GM12878 (cell line): ENCODE results near the gene DOCK9. TPM values are rescaled to one million over a fixed set of nuclear protein-coding genes. Genes with fewer than 3 reads are reported as not detected.

Experiments
- ATAC-seq: fragments of 200-7000 bp; cut with Tn5 transposase; 3 replicates; pipeline ENCODE4 v1.9.1; 2020; ENCODE audit warnings: mild to moderate bottlenecking, moderate library complexity
- BruUV-seq: library from RNA; stranded (reverse); fragments of 400-500 nt; replicated peaks from 2 replicates; lab custom pipeline; 2021; lab: Mats Ljungman, UMichigan
- CTCF ChIA-PET: fragments of 300-600 bp; sonication (Branson Sonifier 250); formaldehyde crosslinking; extraction: SDS; loops from one replicate; lab custom pipeline; 2021; ENCODE audit warnings: inconsistent platforms; lab: Yijun Ruan, JAX
- POLR2A ChIA-PET: fragments of 350-600 bp; formaldehyde crosslinking; extraction: SDS; loops from one replicate; lab custom pipeline; 2021; ENCODE audit warnings: inconsistent platforms; lab: Charles Lee
- RAD21 ChIA-PET: fragments of 300-600 bp; sonication (Branson Sonifier 250); formaldehyde crosslinking; loops from one replicate; lab custom pipeline; 2023; ENCODE audit warnings: antibody characterized with exemption; ENCODE audit not compliant: unreplicated experiment; lab: Charles Lee
- SMC1A ChIA-PET: fragments of 300-600 bp; sonication (Branson Sonifier 250); formaldehyde crosslinking; loops from one replicate; lab custom pipeline; 2023; ENCODE audit not compliant: unreplicated experiment, uncharacterized antibody; lab: Charles Lee
- DNase-seq: peaks from one replicate; pipeline ENCODE4 v3.0.0-alpha.2; 2011; ENCODE audit warnings: low read depth, low spot score
- FAIRE-seq: peaks from 3 replicates; lab custom pipeline; 2011; peaks lifted over from hg19 to GRCh38; lab: Jason Lieb, UNC
- H2AFZ ChIP-seq: 2 replicates; pipeline ENCODE4 v1.6.0; 2011; ENCODE audit warnings: low read depth, low read length, control low read depth; ENCODE audit not compliant: control insufficient read depth
- H3K27ac ChIP-seq: 2 replicates; pipeline ENCODE4 v1.5.1; 2011; ENCODE audit warnings: control low read depth; ENCODE audit not compliant: control insufficient read depth, insufficient read depth
- H3K27me3 ChIP-seq, 2 experiments: replicated peaks in 1 of 2; 2 replicates each; pipeline versions ENCODE4 v1.6.0 to v1.6.1; 2011; ENCODE audit warnings: low read length in 1 of 2; ENCODE audit not compliant: control insufficient read depth in 2 of 2, insufficient read depth in 2 of 2
- H3K36me3 ChIP-seq, 2 experiments: 2 replicates each; pipeline ENCODE4 v1.5.1; 2011; ENCODE audit warnings: low read length in 1 of 2; ENCODE audit not compliant: control insufficient read depth in 2 of 2, insufficient read depth in 2 of 2
- H3K4me1 ChIP-seq: 2 replicates; pipeline ENCODE4 v1.6.1; 2011; ENCODE audit warnings: mild to moderate bottlenecking, low read length, moderate library complexity, mixed read lengths; ENCODE audit not compliant: control insufficient read depth, insufficient read depth
- H3K4me2 ChIP-seq: 2 replicates; pipeline ENCODE4 v1.6.0; 2011; ENCODE audit warnings: control low read depth; ENCODE audit not compliant: control insufficient read depth, insufficient read depth
- H3K4me3 ChIP-seq: fragments of 200-600 bp; sonication (generic); 2 replicates; pipeline ENCODE4 v1.5.1; 2016
- H3K79me2 ChIP-seq: 2 replicates; pipeline ENCODE4 v1.6.0; 2011; ENCODE audit warnings: low read length; ENCODE audit not compliant: control insufficient read depth, insufficient read depth
- H3K9ac ChIP-seq: 2 replicates; pipeline ENCODE4 v1.8.0; 2011; ENCODE audit warnings: low read length, control low read depth, mixed read lengths; ENCODE audit not compliant: control insufficient read depth, insufficient read depth
- H3K9me3 ChIP-seq: replicated peaks from 3 replicates; pipeline ENCODE4 v1.5.1; 2011; ENCODE audit warnings: mild to moderate bottlenecking, low read length; ENCODE audit not compliant: control insufficient read depth, insufficient read depth
- H4K20me1 ChIP-seq: 2 replicates; pipeline ENCODE4 v1.6.0; 2011; ENCODE audit not compliant: control insufficient read depth, insufficient read depth
- ATF3 ChIP-seq: IDR thresholded peaks from 2 replicates; pipeline ENCODE4 v1.6.1; 2011; ENCODE audit warnings: low read depth, mild to moderate bottlenecking, low read length, moderate library complexity, borderline replicate concordance; ENCODE audit errors: extremely low read depth
- BCL3 ChIP-seq: IDR thresholded peaks from 2 replicates; pipeline ENCODE4 v1.6.1; 2011; ENCODE audit warnings: borderline replicate concordance, low read depth, mild to moderate bottlenecking, moderate library complexity, low read length; ENCODE audit not compliant: insufficient read depth, poor library complexity, severe bottlenecking
- CBX3 ChIP-seq: fragments of 200-600 bp; sonication (generic); IDR thresholded peaks from 2 replicates; pipeline ENCODE4 v1.6.1; 2016; ENCODE audit warnings: low read depth, borderline replicate concordance
- CEBPZ ChIP-seq: fragments of 150-350 bp; IDR thresholded peaks from 2 replicates; pipeline ENCODE4 v1.6.1; 2016; ENCODE audit warnings: low read depth, low read length
- CHD2 ChIP-seq: IDR thresholded peaks from 2 replicates; pipeline ENCODE4 v1.6.1; 2011; ENCODE audit warnings: low read depth, low read length, improper control_type of control experiment, borderline replicate concordance
- ELK1 ChIP-seq: IDR thresholded peaks from 2 replicates; pipeline ENCODE4 v1.6.1; 2012; ENCODE audit warnings: low read depth, low read length, improper control_type of control experiment
- FOXM1 ChIP-seq: IDR thresholded peaks from 2 replicates; pipeline ENCODE4 v1.6.1; 2012; ENCODE audit warnings: low read depth, mild to moderate bottlenecking, inconsistent platforms, low read length, moderate library complexity
- GATAD2B ChIP-seq: fragments of 450-650 bp; conservative IDR thresholded peaks from 2 replicates; pipeline ENCODE4 v1.6.1; 2017; ENCODE audit warnings: low read depth, mild to moderate bottlenecking, moderate library complexity
- MLLT1 ChIP-seq: fragments of 450-650 bp; IDR thresholded peaks from 2 replicates; pipeline ENCODE4 v1.6.1; 2016; ENCODE audit warnings: mild to moderate bottlenecking
- MTA2 ChIP-seq: fragments of 450-650 bp; IDR thresholded peaks from 2 replicates; pipeline ENCODE4 v1.6.1; 2016; ENCODE audit warnings: low read depth, mild to moderate bottlenecking, moderate library complexity
- NFYB ChIP-seq: IDR thresholded peaks from 2 replicates; pipeline ENCODE4 v1.6.1; 2011; ENCODE audit warnings: low read depth, mild to moderate bottlenecking, low read length, improper control_type of control experiment, moderate library complexity; ENCODE audit not compliant: insufficient read depth
- NR2C1 ChIP-seq: fragments of 450-650 bp; IDR thresholded peaks from 2 replicates; pipeline ENCODE4 v1.6.1; 2017; ENCODE audit warnings: antibody characterized with exemption, mild to moderate bottlenecking, moderate library complexity
- POLR2A ChIP-seq: IDR thresholded peaks from 2 replicates; pipeline ENCODE4 v1.6.1; 2011; ENCODE audit warnings: low read depth, mild to moderate bottlenecking, low read length
- RELA ChIP-seq: fragments of 450-650 bp; IDR thresholded peaks from 2 replicates; pipeline ENCODE4 v1.8.0; 2014; ENCODE audit warnings: borderline replicate concordance; ENCODE audit not compliant: partially characterized antibody
- SIX5 ChIP-seq: IDR thresholded peaks from 2 replicates; pipeline ENCODE4 v1.6.1; 2011; ENCODE audit warnings: mild to moderate bottlenecking, low read depth, low read length, moderate library complexity; ENCODE audit not compliant: severe bottlenecking
- SPI1 ChIP-seq: IDR thresholded peaks from 2 replicates; pipeline ENCODE4 v1.6.1; 2011; ENCODE audit warnings: low read depth, mild to moderate bottlenecking, low read length, moderate library complexity, borderline replicate concordance; ENCODE audit not compliant: insufficient read depth
- STAT1 ChIP-seq: fragments of 450-650 bp; conservative IDR thresholded peaks from 2 replicates; pipeline ENCODE4 v1.6.1; 2014; ENCODE audit warnings: antibody characterized with exemption, mild to moderate bottlenecking
- TCF12 ChIP-seq: IDR thresholded peaks from 2 replicates; pipeline ENCODE4 v1.6.1; 2011; ENCODE audit warnings: low read depth, mild to moderate bottlenecking, low read length
- WGBS: methylation state at CpG from one replicate; pipeline ENCODE4 v1.1.6; 2016; ENCODE audit warnings: low lambda C conversion rate; ENCODE audit not compliant: insufficient replicate concordance, insufficient coverage; ENCODE audit errors: missing lambda C conversion rate; 5-methylcytosine and 5-hydroxymethylcytosine counted together
- in situ Hi-C: fragments of 300-500 bp; cut with MboI; formaldehyde crosslinking; loops from 9 replicates; pipeline ENCODE4 v1.14.3; 2018; ENCODE audit warnings: mixed read lengths
- intact Hi-C: fragments of 100-400 bp; cut with micrococcal nuclease; formaldehyde crosslinking; loops from one replicate; pipeline ENCODE4 v1.14.2; 2022; ENCODE audit not compliant: unreplicated experiment
- polyA plus RNA-seq, 11 experiments: library from polyadenylated mRNA; depleted of rRNA in 4 of 11; unstranded in 6 of 11; stranded (reverse) in 5 of 11; fragments of >200 nt; fragmentation: Nextera tagmentation in 4 of 11; fragmentation: Illumina TruSeq in 1 of 11; extraction: Ambion mirVana in 4 of 11; extraction: Trizol in 1 of 11; gene quantifications; 1 replicate in 1 of 11; 2 replicates in 10 of 11; pipeline versions ENCODE4 v1.2.1 to v1.2.3, GENCODE V29; 2011 to 2016; ENCODE audit warnings: inconsistent platforms in 2 of 11, missing spikeins in 2 of 11, low read depth in 1 of 11
- total RNA-seq, 4 experiments: library from RNA; depleted of rRNA in 3 of 4; stranded (reverse); fragments of >200 nt in 3 of 4; fragmentation: Illumina TruSeq in 1 of 4; extraction: Trizol in 1 of 4; gene quantifications; 2 replicates each; pipeline versions ENCODE4 v1.2.1 to v1.2.3, GENCODE V29; 2013 to 2021

DOCK9 gene
- total and polyA plus RNA-seq, 10 of the 15 experiments (the other 5 are each of a cell fraction or from before 2014, with no cell fraction given), result 0.09 to 2.9 (median 0.74) TPM

GRCh38 chr13:98963917-98964316 is 13.9 kb downstream of the DOCK9 start:
- RAD21 ChIA-PET, result no interaction called here
- CTCF ChIA-PET, result no interaction called here
- H3K36me3 ChIP-seq, result no peaks in the 10 kb centered on the region
- no peak for ATAC-seq
- no peak overlapping the region for H2AFZ ChIP-seq
- no peak for FAIRE-seq
- no peaks in the 10 kb centered on the region for H3K9me3 ChIP-seq
- no peak overlapping the region for H3K4me2 ChIP-seq
- H3K4me1 ChIP-seq, result no peaks in the 10 kb centered on the region
- POLR2A ChIA-PET, result no interaction called here
- no peak overlapping the region for H3K27ac ChIP-seq
- BruUV-seq, result no TSS peak
- WGBS, result 36% methylated on average over 2 of the region's 2 CpGs
- H3K79me2 ChIP-seq, result no peaks in the 10 kb centered on the region
- no peak for TF ChIP-seq POLR2A
- TF ChIP-seq MLLT1, result no peak
- no peak for TF ChIP-seq CHD2
- no peak for TF ChIP-seq ELK1
- no peak for TF ChIP-seq BCL3
- no peak for TF ChIP-seq SPI1
- no peak for TF ChIP-seq RELA
- TF ChIP-seq NR2C1, result no peak
- TF ChIP-seq SIX5, result no peak
- no peak for TF ChIP-seq CBX3
- TF ChIP-seq GATAD2B, result no peak
- TF ChIP-seq ATF3, result no peak
- no peak for TF ChIP-seq CEBPZ
- no peak for TF ChIP-seq FOXM1
- no peak for TF ChIP-seq TCF12
- TF ChIP-seq STAT1, result no peak
- no peak for TF ChIP-seq NFYB
- TF ChIP-seq MTA2, result no peak
- in situ Hi-C loops, result no loop called here
- no peaks in the 10 kb centered on the region; a peak in 1 of 4 replicates for H3K27me3 ChIP-seq
- DNase-seq, result no peak
- H4K20me1 ChIP-seq, result no peaks in the 10 kb centered on the region
- intact Hi-C loops, result no loop called here
- H3K4me3 ChIP-seq, result no peak overlapping the region
- H3K9ac ChIP-seq, result no peak overlapping the region
- SMC1A ChIA-PET, result no interaction called here
